IMR-90 (cell line): ENCODE data around the gene PRR23C. TPM values are rescaled to one million over a fixed set of nuclear protein-coding genes. Genes with fewer than 3 reads are reported as not detected.

Source experiments
- ATAC-seq: fragments of 200-7000 bp; cut with Tn5 transposase; 2 replicates; pipeline ENCODE4 v1.9.1; 2020; ENCODE audit warnings: low read depth, mild to moderate bottlenecking, moderate library complexity
- BruUV-seq: library from RNA; stranded (reverse); fragments of 400-500 nt; replicated peaks from 2 replicates; lab custom pipeline; 2021; lab: Mats Ljungman, UMichigan
- CTCF ChIA-PET: fragments of 300-600 bp; formaldehyde crosslinking; extraction: SDS; loops from one replicate; lab custom pipeline; 2021; ENCODE audit warnings: antibody characterized with exemption; lab: Yijun Ruan, JAX
- POLR2A ChIA-PET: fragments of 300-600 bp; sonication (Branson Sonifier 250); formaldehyde crosslinking; loops from one replicate; lab custom pipeline; 2022; ENCODE audit warnings: antibody characterized with exemption; ENCODE audit not compliant: unreplicated experiment; lab: Charles Lee
- DNase-seq: peaks from one replicate; pipeline ENCODE4 v3.0.0; 2013
- H2AFZ ChIP-seq: replicated peaks from 2 replicates; pipeline ENCODE3; 2013; ENCODE audit warnings: low read length, mild to moderate bottlenecking; ENCODE audit not compliant: poor library complexity
- H2AK5ac ChIP-seq: 2 replicates; pipeline ENCODE4 v1.6.1; 2013; ENCODE audit warnings: low read depth, low read length, inconsistent platforms
- H2AK9ac ChIP-seq: replicated peaks from 2 replicates; pipeline ENCODE3; 2013; ENCODE audit warnings: mild to moderate bottlenecking, low read depth, low read length, moderate library complexity; ENCODE audit not compliant: poor library complexity
- H2BK120ac ChIP-seq: 2 replicates; pipeline ENCODE4 v1.6.1; 2013; ENCODE audit warnings: low read depth, low read length, inconsistent platforms
- H2BK15ac ChIP-seq: 3 replicates; pipeline ENCODE4 v1.6.1; 2013; ENCODE audit warnings: low read depth, low read length, inconsistent platforms
- H2BK20ac ChIP-seq: 2 replicates; pipeline ENCODE4 v1.6.1; 2013; ENCODE audit warnings: low read depth, mild to moderate bottlenecking, inconsistent platforms, low read length, moderate library complexity
- H2BK5ac ChIP-seq: 2 replicates; pipeline ENCODE4 v1.6.1; 2013; ENCODE audit warnings: mild to moderate bottlenecking, low read depth, low read length, inconsistent platforms; ENCODE audit not compliant: poor library complexity, severe bottlenecking
- H3K14ac ChIP-seq: replicated peaks from 2 replicates; pipeline ENCODE4 v1.6.1; 2013; ENCODE audit warnings: low read depth, low read length, inconsistent platforms
- H3K18ac ChIP-seq: 2 replicates; pipeline ENCODE4 v1.6.1; 2013; ENCODE audit warnings: low read depth, low read length, control low read depth
- H3K23ac ChIP-seq: 2 replicates; pipeline ENCODE4 v1.6.1; 2013; ENCODE audit warnings: low read depth, low read length, inconsistent platforms
- H3K27ac ChIP-seq: 2 replicates; pipeline ENCODE4 v1.5.1; 2013; ENCODE audit warnings: mild to moderate bottlenecking, control low read depth, low read length; ENCODE audit not compliant: insufficient read depth
- H3K27me3 ChIP-seq: 2 replicates; pipeline ENCODE4 v1.6.1; 2013; ENCODE audit warnings: low read length; ENCODE audit not compliant: control insufficient read depth, insufficient read depth
- H3K36me3 ChIP-seq: 2 replicates; pipeline ENCODE4 v1.6.1; 2013; ENCODE audit warnings: low read length, mixed read lengths; ENCODE audit not compliant: control insufficient read depth, insufficient read depth
- H3K4ac ChIP-seq: 2 replicates; pipeline ENCODE4 v1.6.1; 2013; ENCODE audit warnings: low read depth, low read length, inconsistent platforms
- H3K4me1 ChIP-seq: 2 replicates; pipeline ENCODE4 v1.6.1; 2013; ENCODE audit warnings: low read length, mixed read lengths; ENCODE audit not compliant: control insufficient read depth, insufficient read depth
- H3K4me2 ChIP-seq: 2 replicates; pipeline ENCODE4 v1.6.1; 2013; ENCODE audit warnings: low read depth, mild to moderate bottlenecking, control low read depth, low read length, moderate library complexity
- H3K4me3 ChIP-seq: 2 replicates; pipeline ENCODE4 v1.5.1; 2013; ENCODE audit warnings: low read depth, mild to moderate bottlenecking, control low read depth, low read length, moderate library complexity; ENCODE audit not compliant: insufficient read depth
- H3K56ac ChIP-seq: 2 replicates; pipeline ENCODE4 v1.6.1; 2013; ENCODE audit warnings: low read length, inconsistent platforms; ENCODE audit not compliant: insufficient read depth; ENCODE audit errors: extremely low read depth
- H3K79me1 ChIP-seq, 2 experiments: 2 replicates each; pipeline ENCODE4 v1.6.1; 2013; ENCODE audit warnings: low read length in 2 of 2, inconsistent platforms in 1 of 2, low read depth in 1 of 2
- H3K9ac ChIP-seq: 2 replicates; pipeline ENCODE4 v1.6.1; 2013; ENCODE audit warnings: low read depth, low read length, control low read depth
- H3K9me1 ChIP-seq: 2 replicates; pipeline ENCODE4 v1.6.1; 2013; ENCODE audit warnings: low read length, inconsistent platforms; ENCODE audit not compliant: insufficient read depth
- H3K9me3 ChIP-seq: 2 replicates; pipeline ENCODE4 v1.6.1; 2013; ENCODE audit warnings: low read length; ENCODE audit not compliant: control insufficient read depth, insufficient read depth
- H4K20me1 ChIP-seq: 2 replicates; pipeline ENCODE4 v1.6.1; 2013; ENCODE audit warnings: low read length, inconsistent platforms; ENCODE audit not compliant: insufficient read depth
- H4K5ac ChIP-seq: 2 replicates; pipeline ENCODE4 v1.6.1; 2013; ENCODE audit warnings: mild to moderate bottlenecking, low read depth, low read length, control low read depth
- H4K8ac ChIP-seq, 2 experiments: 2 replicates each; pipeline ENCODE4 v1.6.1; 2013; ENCODE audit warnings: low read depth in 2 of 2, low read length in 2 of 2, control low read depth in 1 of 2, inconsistent platforms in 1 of 2
- H4K91ac ChIP-seq: 2 replicates; pipeline ENCODE4 v1.6.1; 2013; ENCODE audit warnings: low read depth, low read length, inconsistent platforms; ENCODE audit not compliant: insufficient read depth
- BHLHE40 ChIP-seq: fragments of 150-350 bp; IDR thresholded peaks from 2 replicates; pipeline ENCODE4 v1.6.1; 2016; ENCODE audit warnings: mild to moderate bottlenecking, low read depth, low read length
- CEBPB ChIP-seq: IDR thresholded peaks from 2 replicates; pipeline ENCODE4 v1.6.1; 2012; ENCODE audit warnings: low read depth, low read length, improper control_type of control experiment
- CHD1 ChIP-seq: IDR thresholded peaks from 2 replicates; pipeline ENCODE4 v1.6.1; 2012; ENCODE audit warnings: low read depth, low read length, improper control_type of control experiment
- CTCF ChIP-seq: conservative IDR thresholded peaks from 2 replicates; pipeline ENCODE4 v1.5.1; 2012; ENCODE audit warnings: mild to moderate bottlenecking, low read depth, low read length, improper control_type of control experiment
- ELK1 ChIP-seq: fragments of 150-350 bp; IDR thresholded peaks from 2 replicates; pipeline ENCODE4 v1.6.1; 2016; ENCODE audit warnings: low read depth, mild to moderate bottlenecking, low read length, moderate library complexity, borderline replicate concordance
- FOS ChIP-seq: fragments of 150-350 bp; IDR thresholded peaks from 2 replicates; pipeline ENCODE4 v1.6.1; 2016; ENCODE audit warnings: low read depth, low read length
- MAFK ChIP-seq: IDR thresholded peaks from 2 replicates; pipeline ENCODE4 v1.6.1; 2012; ENCODE audit warnings: low read depth, low read length, improper control_type of control experiment
- MAZ ChIP-seq: IDR thresholded peaks from 2 replicates; pipeline ENCODE4 v1.6.1; 2012; ENCODE audit warnings: low read depth, mild to moderate bottlenecking, low read length, improper control_type of control experiment, moderate library complexity, borderline replicate concordance
- MXI1 ChIP-seq: IDR thresholded peaks from 2 replicates; pipeline ENCODE4 v1.6.1; 2012; ENCODE audit warnings: low read depth, mild to moderate bottlenecking, low read length, moderate library complexity, borderline replicate concordance
- NFE2L2 ChIP-seq: fragments of 150-350 bp; IDR thresholded peaks from 2 replicates; pipeline ENCODE4 v1.6.1; 2016; ENCODE audit warnings: low read depth, mild to moderate bottlenecking, low read length
- POLR2A ChIP-seq: IDR thresholded peaks from 2 replicates; pipeline ENCODE4 v1.6.1; 2012; ENCODE audit warnings: mild to moderate bottlenecking, low read depth, low read length
- RAD21 ChIP-seq: IDR thresholded peaks from 2 replicates; pipeline ENCODE4 v1.6.1; 2012; ENCODE audit warnings: low read length, improper control_type of control experiment
- RCOR1 ChIP-seq: IDR thresholded peaks from 2 replicates; pipeline ENCODE4 v1.6.1; 2012; ENCODE audit warnings: mild to moderate bottlenecking, low read length, improper control_type of control experiment; ENCODE audit not compliant: insufficient replicate concordance
- RFX5 ChIP-seq: IDR thresholded peaks from 2 replicates; pipeline ENCODE4 v1.8.0; 2012; ENCODE audit warnings: low read depth, mild to moderate bottlenecking, low read length, moderate library complexity
- SMC3 ChIP-seq: fragments of 150-350 bp; IDR thresholded peaks from 2 replicates; pipeline ENCODE4 v1.6.1; 2016; ENCODE audit warnings: low read depth, mild to moderate bottlenecking, antibody characterized with exemption, low read length, moderate library complexity
- USF2 ChIP-seq: fragments of 150-350 bp; IDR thresholded peaks from 2 replicates; pipeline ENCODE4 v1.6.1; 2017; ENCODE audit warnings: mild to moderate bottlenecking, antibody characterized with exemption, low read length, low read depth
- WGBS, 2 experiments: methylation state at CpG; one replicate each; pipeline versions ENCODE4 v1.1.5 to v1.1.7; 2013; ENCODE audit warnings: missing lambda C conversion rate in 2 of 2; ENCODE audit not compliant: insufficient read length in 1 of 2; ENCODE audit errors: extremely low coverage in 2 of 2; 5-methylcytosine and 5-hydroxymethylcytosine counted together
- dilution Hi-C: fragments of 300-500 bp; cut with HindIII; formaldehyde crosslinking; loops from one replicate; pipeline ENCODE4 v1.14.3; 2018; ENCODE audit warnings: low sequenced_read_pairs; ENCODE audit not compliant: unreplicated experiment
- in situ Hi-C: fragments of 300-500 bp; cut with MboI; formaldehyde crosslinking; loops from 3 replicates; pipeline ENCODE4 v1.14.3; 2019; ENCODE audit warnings: low sequenced_read_pairs, inconsistent platforms, mixed read lengths
- intact Hi-C: fragments of 100-400 bp; cut with micrococcal nuclease; formaldehyde crosslinking; loops from 2 replicates; pipeline ENCODE4 v1.10.0; 2022
- polyA plus RNA-seq, 3 experiments: library from polyadenylated mRNA; depleted of rRNA; stranded (reverse); fragments of >200 nt; gene quantifications; 2 replicates each; pipeline ENCODE4 v1.2.3, GENCODE V29; 2012; ENCODE audit warnings: low replicate concordance in 1 of 3
- total RNA-seq: library from RNA; depleted of rRNA; stranded (reverse); fragments of >200 nt; gene quantifications from 2 replicates; pipeline ENCODE4 v1.2.3, GENCODE V29; 2012

The PRR23C gene
- total and polyA plus RNA-seq, 2 of the 4 experiments (the other 2 are of a cell fraction), result not detected

GRCh38 chr3:139006051-139006716, 38.5 kb downstream of the PRR23C start, which contains the start of gene PRR23A:
Gene PRR23A, minus strand, starts transcription at chr3:139006268. Its CDS starts 0 bp downstream, at chr3:139006268.
- DNase-seq, result no peak
- Histone ChIP-seq H2BK20ac (no peak within 1 kb of the TSS), H3K79me1 (no peaks in the 10 kb centered on the region), H3K4me2 (no peak within 1 kb of the TSS), H4K8ac (no peak within 1 kb of the TSS), H3K9me3 (peaks cover 2% of the 10 kb centered on the region; the same call in 1 of the 2 replicates), H3K23ac (no peak within 1 kb of the TSS), H2BK5ac (no peak within 1 kb of the TSS), H2AK9ac (no peak within 1 kb of the TSS), H3K27me3 (no peaks in the 10 kb centered on the region), H3K4ac (no peak within 1 kb of the TSS), H3K36me3 (no peaks in the 10 kb centered on the region), H3K14ac (no peak within 1 kb of the TSS), H3K9me1 (no peaks in the 10 kb centered on the region), H3K56ac (no peak within 1 kb of the TSS), H4K91ac (no peak within 1 kb of the TSS), H2BK120ac (no peak within 1 kb of the TSS), H3K4me3 (no peak within 1 kb of the TSS), H3K4me1 (no peaks in the 10 kb centered on the region), H3K18ac (no peak within 1 kb of the TSS), H4K20me1 (no peaks in the 10 kb centered on the region), H3K9ac (no peak within 1 kb of the TSS), H4K5ac (no peak within 1 kb of the TSS), H2AK5ac (no peak within 1 kb of the TSS), H2BK15ac (no peak within 1 kb of the TSS), H3K27ac (no peak within 1 kb of the TSS), H2AFZ (no peak within 1 kb of the TSS)
- intact Hi-C loops, result no loop called here
- ATAC-seq, result no peak
- no peak for TF ChIP-seq RAD21
- no peak for TF ChIP-seq RFX5
- no peak for TF ChIP-seq MXI1
- no peak for TF ChIP-seq ELK1
- TF ChIP-seq NFE2L2, result no peak
- TF ChIP-seq SMC3, result no peak
- no peak for TF ChIP-seq BHLHE40
- no peak for TF ChIP-seq CEBPB
- no peak for TF ChIP-seq POLR2A
- TF ChIP-seq MAFK, result no peak
- no peak for TF ChIP-seq RCOR1
- no peak for TF ChIP-seq CHD1
- no peak for TF ChIP-seq USF2
- TF ChIP-seq CTCF, result no peak
- TF ChIP-seq FOS, result no peak
- no peak for TF ChIP-seq MAZ
- ChIA-PET POLR2A (no interaction called here), CTCF (no interaction called here)
- dilution Hi-C loops, result no loop called here
- in situ Hi-C loops, result no loop called here
- BruUV-seq, result no TSS peak
- WGBS, 2 experiments, result 76% methylated on average over 47 of the region's 60 CpGs; no CpG with 5 or more reads in 1 of the 2 experiments
